Activated T-helper 9 cell treated with anti-CD3 and anti-CD28 coated beads, Interleukin-2, amount 50 U/mL, for 16 hours (primary cell): Measurements from ENCODE around the gene EFTUD2.
"Not testable (repeated sequence)": the region's sequence is repeated elsewhere in the genome, so short reads cannot be mapped to it uniquely, and the experiment has no call there.

Experiments
- DNase-seq: peaks from one replicate; pipeline ENCODE4 v3.0.0-alpha.2; 2020; ENCODE audit warnings: low read depth

The EFTUD2 gene

DNA sequence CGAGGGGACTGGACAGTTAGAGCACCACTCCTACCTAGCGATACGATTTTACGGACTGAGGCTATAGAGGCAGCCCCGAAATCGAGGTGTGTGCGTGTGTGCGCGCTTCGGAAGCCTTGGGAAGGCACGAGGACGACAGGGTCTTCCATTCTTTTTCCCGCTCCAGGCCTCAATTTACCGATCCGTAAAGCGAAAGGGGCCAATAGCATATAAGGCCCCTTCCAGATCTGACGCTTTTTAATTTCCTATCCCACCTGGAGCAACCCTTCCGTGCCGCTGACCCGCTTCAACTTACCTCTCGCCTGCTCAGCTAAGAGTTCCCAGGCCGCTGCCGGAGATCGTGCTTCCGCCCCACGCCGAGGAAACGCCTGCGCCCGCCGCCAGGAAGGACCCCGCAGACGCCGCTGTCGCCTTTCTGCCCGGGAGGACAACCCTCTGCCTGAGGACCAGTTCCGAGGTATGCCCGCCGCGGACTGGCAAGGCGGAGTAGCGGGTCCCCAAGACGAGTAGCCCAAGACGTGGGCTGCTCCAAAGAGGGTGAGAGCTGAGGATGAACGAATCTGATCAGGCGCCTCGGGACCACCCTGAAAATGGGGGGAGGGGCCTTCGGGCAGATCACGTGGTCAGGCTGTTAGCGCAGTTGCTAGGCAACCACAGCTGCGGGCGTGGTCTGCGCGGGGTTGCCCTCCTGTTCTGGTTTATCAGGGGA is at the start of gene EFTUD2:
TSS of gene EFTUD2 (minus strand) at position 372 of the 709 bp plus-strand sequence. CDS start 4,924 bp downstream, outside the sequence.
- DNase-seq, result peak; percentile 85

DNA sequence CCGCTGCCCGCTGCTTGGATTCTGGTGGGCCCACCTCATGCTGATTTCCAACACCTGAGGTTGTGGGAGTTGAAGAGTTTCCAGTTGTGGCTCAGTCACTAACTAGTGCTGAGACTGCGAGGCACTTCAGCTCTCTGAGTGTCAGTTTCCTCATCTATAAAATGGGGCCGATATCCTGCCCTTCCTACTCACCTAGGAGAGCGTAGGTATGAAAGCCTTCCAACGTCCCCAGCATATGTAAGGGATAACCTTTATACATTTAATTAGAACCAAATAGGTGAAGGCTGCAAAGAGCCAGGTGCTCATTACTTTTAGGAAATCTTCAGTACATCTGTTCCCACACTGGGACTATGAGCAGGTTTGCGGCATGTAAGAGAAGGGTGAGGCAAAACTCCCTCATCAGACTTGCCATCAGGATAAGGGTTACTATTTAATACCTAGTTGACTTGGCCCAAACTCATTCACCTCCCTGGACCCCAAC is 49.1 kb upstream of the EFTUD2 start:
- DNase-seq, result no peak

- DNase-seq, result peak; percentile 76
These were observed 48.4 kb upstream of the EFTUD2 start, which contains the start of gene KIF18B for GRCh38 chr17:44947461-44948314. TSS of gene KIF18B (minus strand) at chr17:44947773. CDS start at chr17:44936344, 11,429 bp downstream.

GRCh38 chr17:44945652-44946051 is 46.4 kb upstream of the EFTUD2 start:
- DNase-seq, result not testable (repeated sequence)

- no peak for DNase-seq
These were observed 43.2 kb upstream of the EFTUD2 start for GRCh38 chr17:44942456-44942855.

- DNase-seq, result no peak
These were observed 42.6 kb upstream of the EFTUD2 start for GRCh38 chr17:44941712-44942331.

DNA sequence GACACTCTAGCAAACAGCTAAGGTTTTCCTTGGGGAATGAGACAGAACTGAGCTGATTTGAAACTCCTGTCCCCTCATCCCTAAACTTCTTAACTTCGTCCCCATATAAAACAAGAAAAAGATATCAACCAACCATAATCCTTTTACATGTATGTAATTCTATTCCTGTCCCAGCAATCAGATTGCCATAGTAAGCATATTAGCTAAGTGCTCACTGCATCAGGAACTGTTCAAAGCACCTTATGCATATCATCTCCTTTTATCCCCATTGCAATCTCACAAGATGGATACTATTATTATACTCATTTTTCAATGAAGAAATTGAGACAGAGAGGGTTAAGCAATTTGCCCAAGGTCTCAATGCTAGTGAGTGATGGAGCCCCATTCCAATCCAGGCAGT is 41.5 kb upstream of the EFTUD2 start:
- no peak for DNase-seq

DNA sequence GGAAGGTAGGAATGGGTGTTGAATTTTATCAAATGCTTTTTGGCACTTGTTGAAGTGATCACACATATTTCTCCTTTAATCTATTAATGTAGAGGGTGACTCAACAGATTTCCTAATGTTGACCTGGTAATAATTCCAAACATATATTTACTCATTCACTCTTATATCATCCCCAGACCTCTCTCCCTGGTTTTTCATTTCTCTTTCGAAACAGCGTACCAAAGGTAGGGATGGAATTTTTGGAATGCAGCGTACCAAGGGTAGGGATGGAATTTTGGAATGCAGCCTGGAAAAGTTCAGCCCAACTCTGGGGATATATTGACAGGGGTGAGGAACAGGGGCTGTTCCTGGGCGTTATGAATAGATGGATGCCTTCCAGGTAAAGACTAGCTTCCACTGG is 41.1 kb upstream of the EFTUD2 start:
- DNase-seq, result no peak

GRCh38 chr17:44935116-44935515 is 35.9 kb upstream of the EFTUD2 start:
- no peak for DNase-seq

DNA sequence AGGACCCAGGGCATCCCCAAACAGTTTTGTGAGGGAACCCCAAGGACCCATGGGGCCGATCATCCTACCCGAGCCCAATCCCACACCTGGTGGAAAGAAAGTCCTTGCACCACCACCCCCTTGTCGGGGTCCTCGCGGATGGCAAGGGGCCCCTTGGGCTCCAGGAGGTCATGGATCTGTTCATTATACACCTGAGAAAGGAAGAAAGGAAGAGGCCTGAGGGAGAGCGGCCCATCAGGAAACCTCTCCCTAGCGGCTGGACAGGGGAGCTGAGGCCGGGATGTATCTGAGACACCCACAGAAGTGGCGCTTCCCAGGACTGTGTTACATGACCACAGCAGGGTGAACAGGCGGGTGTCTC is 35.5 kb upstream of the EFTUD2 start:
- DNase-seq, result no peak

DNA sequence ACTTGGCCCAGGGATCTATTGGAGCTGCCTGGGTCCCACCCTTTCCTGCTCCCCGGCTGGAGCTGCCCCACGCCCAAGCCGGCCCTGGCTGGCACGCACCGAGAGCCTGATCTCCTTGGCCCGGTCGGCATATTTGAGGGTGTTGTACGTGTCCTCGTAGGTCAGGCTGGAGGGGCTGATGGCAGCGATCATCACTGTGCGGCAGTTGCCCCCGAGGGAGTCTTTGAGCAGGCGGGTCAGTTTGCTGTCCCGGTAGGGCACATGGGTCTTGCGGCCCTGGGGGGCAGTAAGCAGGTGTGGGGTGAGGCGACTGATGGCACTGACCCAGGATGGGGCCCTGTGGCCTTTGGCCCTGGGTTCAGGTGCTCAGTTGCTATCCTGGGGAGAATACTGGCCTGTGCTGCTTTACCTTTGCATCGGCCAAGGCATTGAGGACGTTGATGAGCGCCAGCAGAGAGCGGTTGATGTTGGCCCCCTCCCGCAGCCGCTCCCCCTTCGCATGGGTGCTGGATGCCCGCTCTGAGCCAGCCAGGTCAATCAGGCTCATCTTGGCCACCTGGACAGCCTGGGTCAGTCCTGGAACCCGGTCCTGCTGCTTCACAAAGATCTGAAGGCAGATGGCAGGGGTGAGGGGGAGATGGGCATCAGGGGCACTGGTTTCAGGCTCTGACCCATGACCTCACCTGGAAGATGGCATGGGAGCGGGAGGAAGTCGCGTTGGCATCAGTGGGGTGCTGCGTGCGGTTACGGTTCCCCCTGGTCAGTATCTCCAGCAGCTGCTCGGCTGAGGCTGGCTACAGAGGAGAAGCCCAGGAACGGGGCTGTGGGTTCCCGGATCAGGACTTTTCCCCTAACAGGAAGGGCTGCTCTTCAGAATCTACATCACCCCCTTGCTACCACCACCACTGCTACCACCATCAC is 34.8 kb upstream of the EFTUD2 start:
- DNase-seq, result no peak

- no peak for DNase-seq
These were observed 33.5 kb upstream of the EFTUD2 start for GRCh38 chr17:44932787-44933097.

- DNase-seq, result no peak
These were observed 33.0 kb upstream of the EFTUD2 start for GRCh38 chr17:44932096-44932786.

DNA sequence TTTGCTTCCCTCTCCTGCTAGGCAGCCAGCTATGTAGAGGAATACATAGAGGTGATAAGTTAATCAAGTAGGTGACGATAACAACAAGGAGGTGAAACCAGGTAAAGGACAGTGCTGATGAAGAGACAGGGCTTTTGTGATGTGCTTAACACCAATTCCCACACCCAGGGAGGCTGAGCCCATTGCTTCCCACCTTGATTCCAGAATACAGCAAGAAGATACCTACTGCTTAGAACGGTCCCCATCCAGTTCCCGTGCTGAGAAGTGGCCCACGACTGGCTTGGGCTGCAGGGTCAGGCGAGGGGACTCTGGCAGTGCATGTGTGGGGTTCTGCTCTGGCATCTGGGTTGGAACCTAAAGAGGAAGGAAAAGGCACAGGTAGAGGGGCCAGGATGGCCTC is 32.1 kb upstream of the EFTUD2 start:
- no peak for DNase-seq

GRCh38 chr17:44930667-44931066 is 31.4 kb upstream of the EFTUD2 start:
- no peak for DNase-seq

DNA sequence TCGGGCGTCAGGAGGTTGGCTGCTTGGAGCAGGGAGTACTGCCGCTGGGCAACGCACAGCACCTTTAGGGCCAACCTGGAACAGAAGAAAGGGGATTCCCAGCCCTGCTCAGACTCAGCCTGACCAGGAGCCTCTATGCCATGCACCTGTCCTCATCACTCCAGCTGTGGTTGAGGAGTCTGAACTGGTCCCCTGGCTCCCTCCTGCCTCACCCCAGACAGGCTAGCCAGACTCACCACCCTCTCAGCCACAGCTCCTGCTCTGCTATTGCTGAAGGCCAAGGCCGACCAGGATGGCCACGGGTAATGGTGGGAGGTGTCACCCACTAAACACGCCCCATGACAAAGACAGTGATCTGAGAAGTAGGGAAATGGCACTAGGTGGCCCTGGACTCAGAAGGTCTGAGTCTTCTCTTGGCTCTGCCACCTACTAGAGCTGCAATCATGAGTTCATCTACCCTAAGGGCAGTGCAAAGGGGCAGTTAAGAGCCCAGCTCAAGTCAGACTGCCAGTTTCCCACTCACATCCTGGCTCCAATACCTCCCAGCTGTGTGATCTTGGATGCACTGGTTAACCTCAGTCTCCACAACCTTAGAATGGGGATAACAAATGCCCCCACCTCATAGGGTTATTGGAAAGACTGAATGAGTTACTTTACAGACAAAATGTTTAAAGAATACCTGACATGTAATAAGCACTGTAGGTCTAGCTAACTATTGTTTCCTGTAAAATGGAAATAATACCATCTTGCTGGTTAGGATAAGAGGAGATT is 29.9 kb upstream of the EFTUD2 start:
- no peak for DNase-seq

GRCh38 chr17:44928136-44928535 is 28.9 kb upstream of the EFTUD2 start:
- DNase-seq, result no peak

- DNase-seq, result no peak
These were observed 28.5 kb upstream of the EFTUD2 start for GRCh38 chr17:44927696-44928095.

DNA sequence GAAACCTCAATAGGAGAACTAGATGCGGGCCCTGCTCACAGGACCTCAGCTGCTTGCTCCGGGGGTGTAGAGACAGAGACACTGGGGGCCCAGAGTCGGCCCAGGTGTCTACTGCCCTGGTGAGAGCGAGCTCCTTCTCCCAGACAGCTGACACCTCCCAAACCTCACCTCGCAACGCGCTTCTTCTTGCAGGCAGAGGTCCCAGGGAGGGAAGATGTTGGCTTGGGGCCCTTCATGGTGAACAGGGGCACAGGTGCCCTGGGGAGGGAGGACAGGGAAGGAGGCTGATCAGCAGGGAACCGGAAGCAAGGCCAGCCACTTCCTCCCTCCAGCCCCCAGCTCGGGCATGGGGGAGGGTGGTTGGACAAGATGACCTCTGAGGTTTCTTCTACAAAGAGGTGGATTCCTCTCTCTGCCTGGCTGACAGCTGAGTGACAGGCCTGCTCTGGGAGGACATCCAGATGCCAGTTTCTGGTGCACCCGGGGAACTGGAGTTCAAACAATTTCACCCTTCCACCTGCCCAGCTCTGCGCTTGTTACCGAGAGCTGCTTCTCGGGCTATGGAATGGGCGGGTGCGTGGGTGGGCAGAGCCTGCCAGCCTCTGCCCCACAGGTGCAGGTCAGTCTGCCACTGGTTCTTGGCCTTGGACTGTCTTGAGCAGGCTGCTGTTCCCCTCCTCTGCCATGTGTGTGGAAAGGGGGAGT is 27.7 kb upstream of the EFTUD2 start:
- no peak for DNase-seq
